HepG2 (cell line): ENCODE data around the gene PLLP. TPM values are rescaled to one million over a fixed set of nuclear protein-coding genes. Genes with fewer than 3 reads are reported as not detected.
A peak's percentile ranks its signal among the peaks of the same experiment; 100 is the strongest.

Source experiments
- NFIB ChIP-seq: sonication (generic); formaldehyde crosslinking; IDR thresholded peaks from 2 replicates; pipeline ENCODE4 v1.9.0; 2021; ENCODE audit warnings: missing genetic modification reagents, mild to moderate bottlenecking, borderline replicate concordance
- NR1H2 ChIP-seq: sonication (generic); formaldehyde crosslinking; IDR thresholded peaks from 2 replicates; pipeline ENCODE4 v1.8.1; 2022; ENCODE audit warnings: low read depth, missing genetic modification reagents, borderline replicate concordance
- SIX4 ChIP-seq: sonication (generic); formaldehyde crosslinking; IDR thresholded peaks from 2 replicates; pipeline ENCODE4 v1.4.0; 2020; ENCODE audit warnings: missing genetic modification reagents
- TARDBP ChIP-seq: sonication (generic); formaldehyde crosslinking; IDR thresholded peaks from 2 replicates; pipeline ENCODE4 v1.8.0; 2022; ENCODE audit warnings: mild to moderate bottlenecking, missing genetic modification reagents
- TOE1 ChIP-seq: sonication (generic); formaldehyde crosslinking; IDR thresholded peaks from 2 replicates; pipeline ENCODE4 v1.4.0; 2020; ENCODE audit warnings: mild to moderate bottlenecking, missing genetic modification reagents
- ZNF121 ChIP-seq: sonication (generic); formaldehyde crosslinking; IDR thresholded peaks from 2 replicates; pipeline ENCODE4 v1.5.0; 2020; ENCODE audit warnings: mild to moderate bottlenecking, missing genetic modification reagents
- ZNF160 ChIP-seq: sonication (generic); formaldehyde crosslinking; IDR thresholded peaks from 2 replicates; pipeline ENCODE4 v1.8.0; 2022; ENCODE audit warnings: mild to moderate bottlenecking, inconsistent platforms, missing genetic modification reagents
- ZNF598 ChIP-seq: sonication (generic); formaldehyde crosslinking; IDR thresholded peaks from 2 replicates; pipeline ENCODE4 v1.5.1; 2020; ENCODE audit warnings: mild to moderate bottlenecking, missing genetic modification reagents, borderline replicate concordance
- ZNF768 ChIP-seq: sonication (generic); formaldehyde crosslinking; IDR thresholded peaks from 2 replicates; pipeline ENCODE4 v1.4.0; 2020; ENCODE audit warnings: missing genetic modification reagents
- polyA plus RNA-seq, 8 experiments: library from polyadenylated mRNA; depleted of rRNA in 3 of 8; stranded (reverse) in 7 of 8; unstranded in 1 of 8; fragments of >200 nt; fragmentation: Illumina TruSeq in 4 of 8; extraction: Trizol in 4 of 8; gene quantifications; 2 replicates each; pipeline versions ENCODE4 v1.2.1 to v1.2.3, GENCODE V29; 2011 to 2016; ENCODE audit warnings: low read depth in 4 of 8, missing spikeins in 1 of 8, mixed read lengths in 1 of 8; ENCODE audit not compliant: insufficient read depth in 1 of 8
- total RNA-seq, 5 experiments: library from RNA; depleted of rRNA; stranded (reverse); fragments of >200 nt; fragmentation: Illumina TruSeq; extraction: Trizol; gene quantifications; 2 replicates each; pipeline ENCODE4 v1.2.3, GENCODE V29; 2016; ENCODE audit warnings: low read depth in 1 of 5
- TF ChIP-seq, protein P1 (sequence below): sonication (generic); formaldehyde crosslinking; IDR thresholded peaks from 2 replicates; pipeline ENCODE4 v1.4.0; 2020; ENCODE audit warnings: missing genetic modification reagents
- TF ChIP-seq, protein P2 (sequence below): sonication (generic); formaldehyde crosslinking; conservative IDR thresholded peaks from 2 replicates; pipeline ENCODE4 v1.4.0; 2020; ENCODE audit warnings: missing genetic modification reagents

Gene PLLP
- total and polyA plus RNA-seq, 2 of the 13 experiments (the other 11 are each of a cell fraction or from before 2014, with no cell fraction given): 60.6 to 127 TPM

DNA sequence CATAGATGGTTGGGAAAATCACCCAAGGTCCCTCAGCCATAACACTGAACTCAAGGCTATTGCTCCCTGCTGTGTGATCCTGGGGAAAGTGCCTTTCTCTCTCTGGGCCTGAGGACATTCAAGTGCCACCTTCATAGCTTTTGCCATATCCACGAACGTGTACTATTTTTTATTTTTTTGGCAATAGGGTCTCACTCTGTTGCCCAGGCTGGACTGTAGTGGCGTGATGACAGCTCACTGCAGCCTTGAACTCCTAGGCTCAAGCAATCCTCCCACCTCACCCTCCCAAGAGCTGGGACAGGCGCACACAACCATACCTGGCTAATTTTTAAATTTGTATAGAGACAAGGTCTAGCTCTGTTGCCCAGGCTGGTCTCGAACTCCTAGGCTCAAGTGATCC, 10.6 kb downstream of the PLLP start (continued):
- TF ChIP-seq SIX4 (CRISPR knock-in tag) (no peak), NR1H2 (CRISPR knock-in tag) (no peak), TOE1 (CRISPR knock-in tag) (no peak), ZNF768 (CRISPR knock-in tag) (peak; percentile 78; the same call in 1 of the 2 replicates), ZNF121 (CRISPR knock-in tag) (peak; percentile 95), TARDBP (no peak), ZNF598 (CRISPR knock-in tag) (no peak), NFIB (no peak), ZNF160 (CRISPR knock-in tag) (no peak)
- TF ChIP-seq, protein P1, sequence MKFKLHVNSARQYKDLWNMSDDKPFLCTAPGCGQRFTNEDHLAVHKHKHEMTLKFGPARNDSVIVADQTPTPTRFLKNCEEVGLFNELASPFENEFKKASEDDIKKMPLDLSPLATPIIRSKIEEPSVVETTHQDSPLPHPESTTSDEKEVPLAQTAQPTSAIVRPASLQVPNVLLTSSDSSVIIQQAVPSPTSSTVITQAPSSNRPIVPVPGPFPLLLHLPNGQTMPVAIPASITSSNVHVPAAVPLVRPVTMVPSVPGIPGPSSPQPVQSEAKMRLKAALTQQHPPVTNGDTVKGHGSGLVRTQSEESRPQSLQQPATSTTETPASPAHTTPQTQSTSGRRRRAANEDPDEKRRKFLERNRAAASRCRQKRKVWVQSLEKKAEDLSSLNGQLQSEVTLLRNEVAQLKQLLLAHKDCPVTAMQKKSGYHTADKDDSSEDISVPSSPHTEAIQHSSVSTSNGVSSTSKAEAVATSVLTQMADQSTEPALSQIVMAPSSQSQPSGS (CRISPR knock-in tag): no peak
- TF ChIP-seq, protein P2, sequence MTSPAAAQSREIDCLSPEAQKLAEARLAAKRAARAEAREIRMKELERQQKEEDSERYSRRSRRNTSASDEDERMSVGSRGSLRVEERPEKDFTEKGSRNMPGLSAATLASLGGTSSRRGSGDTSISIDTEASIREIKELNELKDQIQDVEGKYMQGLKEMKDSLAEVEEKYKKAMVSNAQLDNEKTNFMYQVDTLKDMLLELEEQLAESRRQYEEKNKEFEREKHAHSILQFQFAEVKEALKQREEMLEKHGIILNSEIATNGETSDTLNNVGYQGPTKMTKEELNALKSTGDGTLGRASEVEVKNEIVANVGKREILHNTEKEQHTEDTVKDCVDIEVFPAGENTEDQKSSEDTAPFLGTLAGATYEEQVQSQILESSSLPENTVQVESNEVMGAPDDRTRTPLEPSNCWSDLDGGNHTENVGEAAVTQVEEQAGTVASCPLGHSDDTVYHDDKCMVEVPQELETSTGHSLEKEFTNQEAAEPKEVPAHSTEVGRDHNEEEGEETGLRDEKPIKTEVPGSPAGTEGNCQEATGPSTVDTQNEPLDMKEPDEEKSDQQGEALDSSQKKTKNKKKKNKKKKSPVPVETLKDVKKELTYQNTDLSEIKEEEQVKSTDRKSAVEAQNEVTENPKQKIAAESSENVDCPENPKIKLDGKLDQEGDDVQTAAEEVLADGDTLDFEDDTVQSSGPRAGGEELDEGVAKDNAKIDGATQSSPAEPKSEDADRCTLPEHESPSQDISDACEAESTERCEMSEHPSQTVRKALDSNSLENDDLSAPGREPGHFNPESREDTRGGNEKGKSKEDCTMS (CRISPR knock-in tag): no peak
